IMR-90 (cell line): ENCODE results near the gene RCCD1. TPM values are rescaled to one million over a fixed set of nuclear protein-coding genes. Genes with fewer than 3 reads are reported as not detected.
"Not testable (repeated sequence)": the region's sequence is repeated elsewhere in the genome, so short reads cannot be mapped to it uniquely, and the experiment has no call there.

Experiments
- ATAC-seq: fragments of 200-7000 bp; cut with Tn5 transposase; 2 replicates; pipeline ENCODE4 v1.9.1; 2020; ENCODE audit warnings: low read depth, mild to moderate bottlenecking, moderate library complexity
- BruUV-seq: library from RNA; stranded (reverse); fragments of 400-500 nt; replicated peaks from 2 replicates; lab custom pipeline; 2021; lab: Mats Ljungman, UMichigan
- CTCF ChIA-PET: fragments of 300-600 bp; formaldehyde crosslinking; extraction: SDS; loops from one replicate; lab custom pipeline; 2021; ENCODE audit warnings: antibody characterized with exemption; lab: Yijun Ruan, JAX
- POLR2A ChIA-PET: fragments of 300-600 bp; sonication (Branson Sonifier 250); formaldehyde crosslinking; loops from one replicate; lab custom pipeline; 2022; ENCODE audit warnings: antibody characterized with exemption; ENCODE audit not compliant: unreplicated experiment; lab: Charles Lee
- DNase-seq: peaks from one replicate; pipeline ENCODE4 v3.0.0; 2013
- H2AFZ ChIP-seq: replicated peaks from 2 replicates; pipeline ENCODE3; 2013; ENCODE audit warnings: low read length, mild to moderate bottlenecking; ENCODE audit not compliant: poor library complexity
- H2AK5ac ChIP-seq: 2 replicates; pipeline ENCODE4 v1.6.1; 2013; ENCODE audit warnings: low read depth, low read length, inconsistent platforms
- H2AK9ac ChIP-seq: replicated peaks from 2 replicates; pipeline ENCODE3; 2013; ENCODE audit warnings: mild to moderate bottlenecking, low read depth, low read length, moderate library complexity; ENCODE audit not compliant: poor library complexity
- H2BK120ac ChIP-seq: 2 replicates; pipeline ENCODE4 v1.6.1; 2013; ENCODE audit warnings: low read depth, low read length, inconsistent platforms
- H2BK15ac ChIP-seq: 3 replicates; pipeline ENCODE4 v1.6.1; 2013; ENCODE audit warnings: low read depth, low read length, inconsistent platforms
- H2BK20ac ChIP-seq: 2 replicates; pipeline ENCODE4 v1.6.1; 2013; ENCODE audit warnings: low read depth, mild to moderate bottlenecking, inconsistent platforms, low read length, moderate library complexity
- H2BK5ac ChIP-seq: 2 replicates; pipeline ENCODE4 v1.6.1; 2013; ENCODE audit warnings: mild to moderate bottlenecking, low read depth, low read length, inconsistent platforms; ENCODE audit not compliant: poor library complexity, severe bottlenecking
- H3K14ac ChIP-seq: replicated peaks from 2 replicates; pipeline ENCODE4 v1.6.1; 2013; ENCODE audit warnings: low read depth, low read length, inconsistent platforms
- H3K18ac ChIP-seq: 2 replicates; pipeline ENCODE4 v1.6.1; 2013; ENCODE audit warnings: low read depth, low read length, control low read depth
- H3K23ac ChIP-seq: 2 replicates; pipeline ENCODE4 v1.6.1; 2013; ENCODE audit warnings: low read depth, low read length, inconsistent platforms
- H3K27ac ChIP-seq: 2 replicates; pipeline ENCODE4 v1.5.1; 2013; ENCODE audit warnings: mild to moderate bottlenecking, control low read depth, low read length; ENCODE audit not compliant: insufficient read depth
- H3K27me3 ChIP-seq: 2 replicates; pipeline ENCODE4 v1.6.1; 2013; ENCODE audit warnings: low read length; ENCODE audit not compliant: control insufficient read depth, insufficient read depth
- H3K36me3 ChIP-seq: 2 replicates; pipeline ENCODE4 v1.6.1; 2013; ENCODE audit warnings: low read length, mixed read lengths; ENCODE audit not compliant: control insufficient read depth, insufficient read depth
- H3K4ac ChIP-seq: 2 replicates; pipeline ENCODE4 v1.6.1; 2013; ENCODE audit warnings: low read depth, low read length, inconsistent platforms
- H3K4me1 ChIP-seq: 2 replicates; pipeline ENCODE4 v1.6.1; 2013; ENCODE audit warnings: low read length, mixed read lengths; ENCODE audit not compliant: control insufficient read depth, insufficient read depth
- H3K4me2 ChIP-seq: 2 replicates; pipeline ENCODE4 v1.6.1; 2013; ENCODE audit warnings: low read depth, mild to moderate bottlenecking, control low read depth, low read length, moderate library complexity
- H3K4me3 ChIP-seq: 2 replicates; pipeline ENCODE4 v1.5.1; 2013; ENCODE audit warnings: low read depth, mild to moderate bottlenecking, control low read depth, low read length, moderate library complexity; ENCODE audit not compliant: insufficient read depth
- H3K56ac ChIP-seq: 2 replicates; pipeline ENCODE4 v1.6.1; 2013; ENCODE audit warnings: low read length, inconsistent platforms; ENCODE audit not compliant: insufficient read depth; ENCODE audit errors: extremely low read depth
- H3K79me1 ChIP-seq, 2 experiments: 2 replicates each; pipeline ENCODE4 v1.6.1; 2013; ENCODE audit warnings: low read length in 2 of 2, inconsistent platforms in 1 of 2, low read depth in 1 of 2
- H3K9ac ChIP-seq: 2 replicates; pipeline ENCODE4 v1.6.1; 2013; ENCODE audit warnings: low read depth, low read length, control low read depth
- H3K9me1 ChIP-seq: 2 replicates; pipeline ENCODE4 v1.6.1; 2013; ENCODE audit warnings: low read length, inconsistent platforms; ENCODE audit not compliant: insufficient read depth
- H3K9me3 ChIP-seq: 2 replicates; pipeline ENCODE4 v1.6.1; 2013; ENCODE audit warnings: low read length; ENCODE audit not compliant: control insufficient read depth, insufficient read depth
- H4K20me1 ChIP-seq: 2 replicates; pipeline ENCODE4 v1.6.1; 2013; ENCODE audit warnings: low read length, inconsistent platforms; ENCODE audit not compliant: insufficient read depth
- H4K5ac ChIP-seq: 2 replicates; pipeline ENCODE4 v1.6.1; 2013; ENCODE audit warnings: mild to moderate bottlenecking, low read depth, low read length, control low read depth
- H4K8ac ChIP-seq, 2 experiments: 2 replicates each; pipeline ENCODE4 v1.6.1; 2013; ENCODE audit warnings: low read depth in 2 of 2, low read length in 2 of 2, control low read depth in 1 of 2, inconsistent platforms in 1 of 2
- H4K91ac ChIP-seq: 2 replicates; pipeline ENCODE4 v1.6.1; 2013; ENCODE audit warnings: low read depth, low read length, inconsistent platforms; ENCODE audit not compliant: insufficient read depth
- SMC3 ChIP-seq: fragments of 150-350 bp; IDR thresholded peaks from 2 replicates; pipeline ENCODE4 v1.6.1; 2016; ENCODE audit warnings: low read depth, mild to moderate bottlenecking, antibody characterized with exemption, low read length, moderate library complexity
- WGBS, 2 experiments: methylation state at CpG; one replicate each; pipeline versions ENCODE4 v1.1.5 to v1.1.7; 2013; ENCODE audit warnings: missing lambda C conversion rate in 2 of 2; ENCODE audit not compliant: insufficient read length in 1 of 2; ENCODE audit errors: extremely low coverage in 2 of 2; 5-methylcytosine and 5-hydroxymethylcytosine counted together
- dilution Hi-C: fragments of 300-500 bp; cut with HindIII; formaldehyde crosslinking; loops from one replicate; pipeline ENCODE4 v1.14.3; 2018; ENCODE audit warnings: low sequenced_read_pairs; ENCODE audit not compliant: unreplicated experiment
- in situ Hi-C: fragments of 300-500 bp; cut with MboI; formaldehyde crosslinking; loops from 3 replicates; pipeline ENCODE4 v1.14.3; 2019; ENCODE audit warnings: low sequenced_read_pairs, inconsistent platforms, mixed read lengths
- intact Hi-C: fragments of 100-400 bp; cut with micrococcal nuclease; formaldehyde crosslinking; loops from 2 replicates; pipeline ENCODE4 v1.10.0; 2022
- polyA plus RNA-seq, 3 experiments: library from polyadenylated mRNA; depleted of rRNA; stranded (reverse); fragments of >200 nt; gene quantifications; 2 replicates each; pipeline ENCODE4 v1.2.3, GENCODE V29; 2012; ENCODE audit warnings: low replicate concordance in 1 of 3
- total RNA-seq: library from RNA; depleted of rRNA; stranded (reverse); fragments of >200 nt; gene quantifications from 2 replicates; pipeline ENCODE4 v1.2.3, GENCODE V29; 2012

Gene RCCD1
- total and polyA plus RNA-seq, 2 of the 4 experiments (the other 2 are of a cell fraction): 3.9 to 9.9 TPM

DNA sequence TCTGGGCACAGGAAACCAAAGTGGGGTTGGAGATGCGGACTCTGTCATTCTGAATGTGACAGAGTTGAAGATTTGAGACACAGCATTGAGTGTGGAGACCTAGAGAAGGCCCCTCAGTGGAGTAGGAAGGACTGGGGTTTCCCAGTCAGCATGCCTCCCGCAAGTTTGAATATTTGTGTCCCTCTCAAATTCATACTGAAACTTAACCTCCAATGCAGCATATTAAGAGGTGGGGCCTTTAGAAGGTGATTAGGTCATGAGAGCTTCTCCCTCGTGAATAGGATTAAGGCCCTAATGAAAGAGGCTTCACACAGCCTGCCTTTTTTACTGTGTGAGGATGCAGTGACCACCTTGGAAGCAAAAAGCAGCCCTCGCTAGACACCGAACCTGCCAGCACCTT, 30.3 kb upstream of the RCCD1 start:
- no peak overlapping the region for H3K18ac ChIP-seq
- H3K4me3 ChIP-seq: no peak overlapping the region
- H3K56ac ChIP-seq: no peak overlapping the region
- peaks cover 10% of the 10 kb centered on the region for H3K36me3 ChIP-seq
- CTCF ChIA-PET: no interaction called here
- H2BK15ac ChIP-seq: no peak overlapping the region
- H4K8ac ChIP-seq: no peak overlapping the region
- no peak overlapping the region for H4K5ac ChIP-seq
- no peak for ATAC-seq
- H2BK5ac ChIP-seq: no peak overlapping the region
- H2AK9ac ChIP-seq: no peak overlapping the region
- H2AFZ ChIP-seq: no peak overlapping the region
- no peaks in the 10 kb centered on the region for H3K79me1 ChIP-seq
- no peak overlapping the region for H3K4ac ChIP-seq
- H3K9ac ChIP-seq: no peak overlapping the region
- no peak overlapping the region for H3K23ac ChIP-seq
- H4K20me1 ChIP-seq: no peaks in the 10 kb centered on the region
- H3K9me3 ChIP-seq: no peaks in the 10 kb centered on the region
- H4K91ac ChIP-seq: no peak overlapping the region
- intact Hi-C loops (no loop called here), in situ Hi-C loops (no loop called here), dilution Hi-C loops (no loop called here)
- H2BK120ac ChIP-seq: no peak overlapping the region
- 100% methylated on average over 2 of the region's 5 CpGs; no CpG with 5 or more reads in 1 of the 2 experiments for whole genome bisulfite sequencing, 2 experiments
- no peak overlapping the region for H2AK5ac ChIP-seq
- H2BK20ac ChIP-seq: no peak overlapping the region
- POLR2A ChIA-PET: no interaction called here
- no peak overlapping the region for H3K27ac ChIP-seq
- no peaks in the 10 kb centered on the region for H3K4me1 ChIP-seq
- H3K14ac ChIP-seq: no peak overlapping the region
- no peaks in the 10 kb centered on the region for H3K27me3 ChIP-seq
- TF ChIP-seq SMC3: no peak
- no peak for DNase-seq
- no peak overlapping the region for H3K4me2 ChIP-seq
- H3K9me1 ChIP-seq: no peaks in the 10 kb centered on the region
- no TSS peak for BruUV-seq

GRCh38 chr15:90926766-90927165, 27.9 kb upstream of the RCCD1 start:
- not testable (repeated sequence) for H3K18ac ChIP-seq

More at GRCh38 chr15:90926766-90927165, 27.9 kb upstream of the RCCD1 start:
- intact Hi-C loops, CTCF ChIA-PET, in situ Hi-C loops, POLR2A ChIA-PET, H3K23ac ChIP-seq, H4K5ac ChIP-seq, H2BK15ac ChIP-seq, H4K20me1 ChIP-seq, H3K9ac ChIP-seq, H2AK9ac ChIP-seq, DNase-seq, H3K36me3 ChIP-seq, ATAC-seq, H3K4me1 ChIP-seq, H3K79me1 ChIP-seq, dilution Hi-C loops, H3K14ac ChIP-seq, H2BK5ac ChIP-seq, H4K91ac ChIP-seq, H3K27me3 ChIP-seq, H2AFZ ChIP-seq, H4K8ac ChIP-seq, H3K56ac ChIP-seq, H3K9me3 ChIP-seq, H2AK5ac ChIP-seq, H3K4me2 ChIP-seq, BruUV-seq, H3K27ac ChIP-seq, H3K4me3 ChIP-seq, H3K4ac ChIP-seq, H3K9me1 ChIP-seq, H2BK20ac ChIP-seq, H2BK120ac ChIP-seq: not testable (repeated sequence)
- WGBS, 2 experiments: 95% methylated on average over 4 of the region's 10 CpGs; no CpG with 5 or more reads in 1 of the 2 experiments
